ENCODE results near the gene POLR1A. TPM values are rescaled to one million over a fixed set of nuclear protein-coding genes. Genes with fewer than 3 reads are reported as not detected.

POLR1A gene
- total RNA-seq, 1 donor from 2014 or later, result 17.2 TPM

- intact Hi-C loops (cut with DNase I), result no loop called here
- DNase-seq (ENCODE audit: extremely low spot score in 2 of 2), result no peak
- TF ChIP-seq CTCF (IDR thresholded peaks at IDR 0.05) (no peak), POLR2A (IDR thresholded peaks at IDR 0.05) (no peak), POLR2AphosphoS5 (IDR thresholded peaks at IDR 0.05; ENCODE audit: insufficient read depth in 1 of 2, low read depth in 1 of 2) (no peak)
- H3K36me3 ChIP-seq, result no peaks in the 10 kb centered on the region
- no peak overlapping the region for H3K4me3 ChIP-seq
- H3K4me1 ChIP-seq, result peaks cover 14% of the 10 kb centered on the region
- no peak overlapping the region for H3K27ac ChIP-seq
- no peaks in the 10 kb centered on the region for H3K27me3 ChIP-seq
- H3K9me3 ChIP-seq, result no peaks in the 10 kb centered on the region
Observed at GRCh38 chr2:85983766-85984165, 121.9 kb downstream of the POLR1A start.

GRCh38 chr2:85981579-85982247 lies 124.0 kb downstream of the POLR1A start:
- Histone ChIP-seq H3K4me1 (no peaks in the 10 kb centered on the region), H3K4me3 (no peak overlapping the region), H3K9me3 (no peaks in the 10 kb centered on the region), H3K36me3 (no peaks in the 10 kb centered on the region), H3K27me3 (no peaks in the 10 kb centered on the region), H3K27ac (no peak overlapping the region)
- TF ChIP-seq POLR2AphosphoS5 (IDR thresholded peaks at IDR 0.05; ENCODE audit: insufficient read depth in 1 of 2, low read depth in 1 of 2), result no peak
- no peak for TF ChIP-seq CTCF (IDR thresholded peaks at IDR 0.05)
- TF ChIP-seq POLR2A (IDR thresholded peaks at IDR 0.05), result no peak
- intact Hi-C loops (cut with DNase I), result no loop called here
- no peak for DNase-seq (ENCODE audit: extremely low spot score in 2 of 2)

- H3K9me3 ChIP-seq, result no peaks in the 10 kb centered on the region
- H3K4me3 ChIP-seq, result no peak overlapping the region
- H3K36me3 ChIP-seq, result no peaks in the 10 kb centered on the region
- H3K4me1 ChIP-seq, result peaks cover 17% of the 10 kb centered on the region
- H3K27ac ChIP-seq, result no peak overlapping the region
- intact Hi-C loops (cut with DNase I), result no loop called here
- H3K27me3 ChIP-seq, result no peaks in the 10 kb centered on the region
- TF ChIP-seq POLR2A (IDR thresholded peaks at IDR 0.05), result no peak
- no peak for TF ChIP-seq POLR2AphosphoS5 (IDR thresholded peaks at IDR 0.05; ENCODE audit: insufficient read depth in 1 of 2, low read depth in 1 of 2)
- no peak for TF ChIP-seq CTCF (IDR thresholded peaks at IDR 0.05)
- DNase-seq (ENCODE audit: extremely low spot score in 2 of 2), result no peak
Observed at GRCh38 chr2:85978883-85979780, 126.6 kb downstream of the POLR1A start.

GRCh38 chr2:85976106-85976920 lies 129.4 kb downstream of the POLR1A start:
- no peaks in the 10 kb centered on the region for H3K9me3 ChIP-seq
- H3K4me3 ChIP-seq, result no peak overlapping the region
- no peak for TF ChIP-seq POLR2A (IDR thresholded peaks at IDR 0.05)
- no peak for TF ChIP-seq POLR2AphosphoS5 (IDR thresholded peaks at IDR 0.05; ENCODE audit: insufficient read depth in 1 of 2, low read depth in 1 of 2)
- TF ChIP-seq CTCF (IDR thresholded peaks at IDR 0.05), result no peak
- intact Hi-C loops (cut with DNase I), result no loop called here
- no peak for DNase-seq (ENCODE audit: extremely low spot score in 2 of 2)
- no peaks in the 10 kb centered on the region for H3K36me3 ChIP-seq
- no peaks in the 10 kb centered on the region for H3K27me3 ChIP-seq
- peaks cover 17% of the 10 kb centered on the region for H3K4me1 ChIP-seq
- H3K27ac ChIP-seq, result no peak overlapping the region
